Muscle layer of duodenum (tissue), 2 donors: ENCODE measurements around the gene PLK5.

ENCODE experiments used
- H3K27ac ChIP-seq: one replicate; pipeline ENCODE4 v1.7.0; 2013; ENCODE audit warnings: mild to moderate bottlenecking, low read length
- H3K27me3 ChIP-seq: one replicate; pipeline ENCODE4 v1.7.0; 2013; ENCODE audit warnings: low read depth, mild to moderate bottlenecking, control low read depth, low read length
- H3K36me3 ChIP-seq, 2 donors: one replicate each; pipeline ENCODE4 v1.7.0; 2013; ENCODE audit warnings: low read length in 2 of 2, control low read depth in 1 of 2, mild to moderate bottlenecking in 1 of 2; ENCODE audit not compliant: insufficient read depth in 2 of 2, control insufficient read depth in 1 of 2
- H3K4me1 ChIP-seq, 2 donors: one replicate each; pipeline ENCODE4 v1.7.0; 2013; ENCODE audit warnings: low read length in 2 of 2, mild to moderate bottlenecking in 2 of 2, control low read depth in 1 of 2, moderate library complexity in 1 of 2; ENCODE audit not compliant: insufficient read depth in 2 of 2, control insufficient read depth in 1 of 2
- H3K4me3 ChIP-seq, 2 donors: one replicate each; pipeline ENCODE4 v1.7.0; 2013; ENCODE audit warnings: low read length in 2 of 2, low read depth in 1 of 2, mild to moderate bottlenecking in 1 of 2
- H3K9me3 ChIP-seq, 2 donors: one replicate each; pipeline ENCODE4 v1.7.0; 2013; ENCODE audit warnings: low read length in 2 of 2, control low read depth in 1 of 2, mild to moderate bottlenecking in 1 of 2; ENCODE audit not compliant: control insufficient read depth in 1 of 2
- donor health status: healthy.

Gene PLK5

DNA sequence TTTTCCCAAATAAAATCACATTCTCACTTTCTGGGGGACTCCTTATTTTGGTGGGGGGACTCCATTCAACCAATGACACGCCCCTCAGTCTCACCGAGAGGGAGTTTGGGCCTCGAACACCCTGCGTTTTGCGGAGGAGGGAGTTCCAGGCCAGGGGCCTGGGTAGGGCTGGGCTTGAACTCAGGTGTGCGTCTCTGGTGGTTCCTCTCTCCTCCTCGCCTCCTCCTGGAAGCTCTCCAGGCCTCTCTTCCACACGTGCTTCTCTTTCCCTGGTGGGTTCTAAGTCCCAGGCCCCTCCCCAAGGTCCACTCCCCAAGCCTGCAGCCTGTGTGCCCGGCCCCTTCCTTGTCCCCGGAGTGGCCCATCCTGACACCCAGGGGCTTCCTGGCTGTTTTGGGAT lies 29.5 kb downstream of the PLK5 start:
- H3K27ac ChIP-seq, result no peak overlapping the region
- no peak overlapping the region for H3K4me3 ChIP-seq
- H3K4me1 ChIP-seq, result no peaks in the 10 kb centered on the region
- H3K27me3 ChIP-seq, result no peaks in the 10 kb centered on the region
- peaks cover 0 to 5% of the 10 kb centered on the region in 2 donors for H3K36me3 ChIP-seq
- no peaks in the 10 kb centered on the region for H3K9me3 ChIP-seq

DNA sequence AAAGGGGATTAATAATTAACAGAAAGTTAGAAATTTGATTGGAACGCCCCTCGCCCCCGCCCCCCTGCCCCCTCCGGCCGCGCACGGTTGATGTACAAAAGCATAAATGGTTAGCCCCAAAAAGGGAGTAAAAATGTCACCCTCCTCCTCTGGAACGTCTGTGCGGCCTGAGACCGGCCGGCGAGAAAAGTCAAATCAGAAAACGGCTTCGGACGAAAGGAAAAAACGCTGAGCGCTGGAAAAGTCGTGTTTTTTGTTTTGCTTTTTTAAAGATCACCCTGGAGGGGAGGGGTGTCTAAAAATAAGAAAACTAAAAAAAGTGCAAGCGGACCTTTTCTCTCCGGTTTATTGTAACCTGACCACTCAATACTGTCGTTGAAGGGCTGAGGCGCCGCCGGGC lies 31.1 kb downstream of the PLK5 start:
- Histone ChIP-seq H3K4me3 (no peak overlapping the region), H3K27me3 (no peaks in the 10 kb centered on the region), H3K9me3 (no peaks in the 10 kb centered on the region), H3K27ac (no peak overlapping the region), H3K36me3 (peaks cover 0 to 5% of the 10 kb centered on the region in 2 donors), H3K4me1 (no peaks in the 10 kb centered on the region)

DNA sequence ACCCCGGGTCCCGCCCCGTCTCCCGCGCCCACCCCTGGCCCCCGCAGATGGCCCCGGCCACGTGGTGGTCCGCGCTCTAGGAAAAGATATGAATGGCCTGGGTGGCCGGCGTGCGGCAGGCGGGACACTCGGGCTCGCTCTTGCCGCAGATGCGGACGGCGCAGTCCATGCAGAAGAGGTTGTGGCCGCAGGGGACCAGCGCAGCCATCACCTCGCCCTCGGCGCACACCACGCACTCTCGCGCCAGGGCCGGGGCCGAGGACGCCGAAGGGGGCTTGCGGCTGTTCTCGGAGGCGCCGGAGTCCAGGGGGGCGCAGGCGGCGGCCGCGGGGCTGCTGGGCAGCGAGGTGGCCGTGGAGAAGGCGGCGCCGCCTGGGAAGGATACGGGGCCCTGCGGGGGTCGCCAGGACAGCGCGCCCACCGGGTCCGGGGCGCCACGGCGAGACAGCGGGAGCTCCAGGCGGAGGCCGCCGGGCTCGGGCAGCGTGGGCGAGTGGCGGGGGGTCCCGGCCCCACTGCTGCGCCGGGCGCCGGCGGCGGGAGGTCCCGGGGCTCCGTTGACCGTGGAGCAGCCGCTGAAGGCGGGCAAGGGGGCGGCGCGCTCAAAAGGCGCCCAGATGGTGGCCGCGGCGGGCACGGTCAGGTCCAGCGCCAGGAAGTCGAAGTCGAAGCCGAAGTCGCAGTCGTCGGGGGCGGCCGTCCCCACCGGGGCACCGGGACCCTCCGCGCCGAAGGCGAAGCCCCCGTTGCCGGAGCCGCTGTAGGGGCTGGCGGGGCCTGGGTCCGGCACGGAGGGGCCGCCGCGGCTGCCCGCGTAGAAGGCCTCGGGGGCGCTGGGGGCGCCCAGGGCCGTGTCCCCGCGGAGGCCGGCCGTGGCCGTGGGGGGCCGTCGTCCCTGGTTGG lies 31.9 kb downstream of the PLK5 start:
- Histone ChIP-seq H3K9me3 (no peaks in the 10 kb centered on the region), H3K4me3 (no peak overlapping the region), H3K36me3 (peaks cover 0 to 5% of the 10 kb centered on the region in 2 donors), H3K27me3 (no peaks in the 10 kb centered on the region), H3K27ac (no peak overlapping the region), H3K4me1 (no peaks in the 10 kb centered on the region)

DNA sequence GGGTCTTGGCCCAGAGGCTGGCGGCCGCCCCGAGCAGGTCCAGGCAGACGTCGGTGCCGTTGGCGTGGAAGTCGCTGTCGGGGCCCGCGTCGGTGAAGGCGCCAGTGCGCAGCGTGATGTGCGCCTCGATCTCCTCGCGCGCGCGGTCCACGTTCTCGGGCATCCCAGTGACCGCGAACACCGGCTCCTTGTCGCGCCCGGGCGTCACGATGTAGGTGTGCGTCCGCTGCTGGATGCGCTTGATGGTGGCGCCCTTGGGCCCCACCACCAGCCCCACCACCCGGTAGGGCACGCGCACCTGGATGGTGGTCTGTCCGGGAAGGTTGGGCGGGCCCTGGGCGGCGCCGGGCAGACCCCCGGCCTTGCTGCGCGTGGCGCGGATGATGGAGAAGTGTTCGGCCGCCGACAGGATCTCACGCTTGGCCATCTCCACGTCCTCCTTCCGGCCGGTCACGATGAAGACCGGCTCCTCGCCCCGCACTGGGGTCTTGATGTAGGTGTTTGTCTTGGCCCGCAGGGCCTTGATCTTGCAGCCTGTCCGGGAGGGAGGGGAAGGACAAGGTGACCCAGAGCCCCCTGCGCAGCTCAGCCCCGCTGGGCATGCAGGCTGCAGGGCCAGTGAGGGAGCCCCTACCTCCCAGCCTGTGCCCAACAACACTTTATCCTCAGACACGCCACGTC lies 32.7 kb downstream of the PLK5 start:
- H3K9me3 ChIP-seq, result no peaks in the 10 kb centered on the region
- H3K36me3 ChIP-seq, result peaks cover 0 to 5% of the 10 kb centered on the region in 2 donors
- H3K27me3 ChIP-seq, result no peaks in the 10 kb centered on the region
- H3K4me1 ChIP-seq, result no peaks in the 10 kb centered on the region
- no peak overlapping the region for H3K4me3 ChIP-seq
- no peak overlapping the region for H3K27ac ChIP-seq

DNA sequence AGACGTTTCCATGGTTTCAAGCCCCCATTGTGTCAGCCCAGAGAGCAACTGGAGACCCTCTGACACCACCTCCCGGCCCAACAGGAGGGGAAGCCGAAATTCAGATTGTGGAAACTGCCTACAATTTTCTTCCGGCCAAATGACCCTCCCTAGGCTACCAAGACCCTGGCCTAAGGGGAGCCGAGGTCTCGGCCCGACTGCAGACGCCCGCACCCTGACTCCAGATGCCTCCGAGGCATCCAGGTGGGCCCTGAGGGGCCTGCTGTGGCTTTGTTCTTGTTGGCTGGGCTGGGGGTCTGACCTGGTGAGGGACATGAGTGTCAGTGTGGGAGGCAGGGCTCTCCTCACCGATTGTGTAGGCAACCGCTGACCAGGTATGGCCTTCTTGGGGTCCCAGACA lies 34.7 kb downstream of the PLK5 start:
- H3K4me1 ChIP-seq, result no peaks in the 10 kb centered on the region
- no peaks in the 10 kb centered on the region for H3K27me3 ChIP-seq
- H3K27ac ChIP-seq, result no peak overlapping the region

DNA sequence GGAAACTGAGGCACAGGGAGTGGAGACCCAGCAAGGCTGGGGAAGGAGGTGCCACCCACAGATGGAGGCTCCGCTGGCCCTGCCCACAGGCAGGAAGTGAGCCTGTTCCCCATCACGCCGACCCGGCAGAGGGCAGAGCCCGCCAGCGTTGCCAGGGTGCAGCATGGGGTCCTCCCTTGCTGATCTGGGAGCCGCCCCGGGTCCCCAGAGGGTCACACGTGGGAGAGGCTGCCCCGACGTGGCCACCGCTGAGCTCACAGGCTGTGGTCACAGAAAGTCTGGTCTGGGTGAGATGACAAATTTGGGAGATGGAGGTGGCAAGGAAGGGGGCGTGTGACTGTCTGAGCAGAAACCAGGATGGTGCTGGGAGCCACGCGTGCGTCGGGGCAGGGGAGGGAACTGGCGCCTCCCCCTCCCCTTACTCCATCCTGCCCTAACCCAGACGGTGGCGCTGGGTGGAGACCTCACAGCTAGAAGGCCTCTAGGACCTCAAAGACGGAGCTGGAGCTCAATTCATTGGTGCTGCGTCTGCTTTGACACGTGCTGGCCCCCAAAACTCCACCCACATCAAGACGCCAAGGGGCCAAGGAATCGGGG lies 36.5 kb downstream of the PLK5 start:
- Histone ChIP-seq H3K4me1 (no peaks in the 10 kb centered on the region), H3K27me3 (no peaks in the 10 kb centered on the region), H3K27ac (no peak overlapping the region), H3K4me3 (no peak overlapping the region), H3K36me3 (peaks cover 0 to 5% of the 10 kb centered on the region in 2 donors), H3K9me3 (no peaks in the 10 kb centered on the region)

More for the DNA sequence above, 34.7 kb downstream of the PLK5 start:
- Histone ChIP-seq H3K9me3 (no peaks in the 10 kb centered on the region), H3K36me3 (peaks cover 0 to 5% of the 10 kb centered on the region in 2 donors), H3K4me3 (no peak overlapping the region)

DNA sequence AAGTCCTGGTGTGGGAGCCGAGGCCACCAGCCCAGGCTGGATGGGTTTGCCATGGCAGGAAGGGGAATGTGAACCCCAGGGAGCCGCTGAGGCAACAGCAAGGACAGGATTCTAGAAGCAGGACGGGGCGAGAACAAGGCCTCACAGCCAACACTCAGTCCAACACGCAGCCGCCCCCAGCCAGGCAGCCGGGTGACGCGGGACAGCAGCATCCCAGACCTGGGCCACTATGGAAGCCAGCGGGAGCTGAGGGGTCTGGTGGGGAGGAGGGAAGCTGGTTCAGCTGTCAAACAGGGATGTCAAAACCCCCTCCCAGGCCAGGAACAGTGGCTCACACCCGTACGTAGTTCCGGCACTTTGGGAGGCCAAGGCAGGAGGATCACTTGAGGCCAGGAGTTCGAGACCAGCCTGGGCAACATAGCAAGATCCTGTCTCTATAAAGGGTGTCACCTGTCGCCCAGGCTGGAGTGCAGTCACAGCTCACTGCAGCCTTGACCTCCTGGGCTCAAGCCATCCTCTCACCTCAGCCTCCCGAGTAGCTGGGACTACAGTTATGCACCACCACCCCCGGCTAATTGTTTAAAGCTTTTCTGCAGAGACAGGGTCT lies 37.5 kb downstream of the PLK5 start:
- H3K27ac ChIP-seq, result no peak overlapping the region
- peaks cover 0 to 8% of the 10 kb centered on the region in 2 donors for H3K4me1 ChIP-seq
- no peak overlapping the region for H3K4me3 ChIP-seq
- peaks cover 0 to 3% of the 10 kb centered on the region in 2 donors for H3K36me3 ChIP-seq
- no peaks in the 10 kb centered on the region for H3K27me3 ChIP-seq
- no peaks in the 10 kb centered on the region for H3K9me3 ChIP-seq

DNA sequence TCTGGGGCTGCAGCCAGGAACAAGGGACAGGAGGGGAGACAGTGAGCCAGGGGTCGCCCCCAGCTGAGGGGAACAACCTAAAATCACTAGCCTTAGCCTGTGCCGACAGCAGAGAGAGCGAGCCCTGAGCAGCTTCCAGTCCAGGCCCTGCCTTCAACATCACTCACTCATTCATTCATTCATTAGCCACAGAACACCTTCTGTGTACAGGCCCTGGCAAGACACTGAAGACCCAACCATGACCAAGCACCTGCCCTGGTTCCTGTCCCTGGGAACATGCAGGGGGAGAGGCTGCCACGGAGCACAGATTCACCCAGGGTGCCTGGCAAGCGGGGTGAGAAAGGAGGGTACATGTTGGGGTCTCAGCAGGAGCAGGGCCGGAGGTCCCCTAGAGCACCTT lies 39.4 kb downstream of the PLK5 start:
- Histone ChIP-seq H3K27me3 (no peaks in the 10 kb centered on the region), H3K9me3 (no peaks in the 10 kb centered on the region), H3K27ac (no peak overlapping the region), H3K36me3 (no peaks in the 10 kb centered on the region), H3K4me1 (peaks cover 0 to 9% of the 10 kb centered on the region in 2 donors), H3K4me3 (no peak overlapping the region)

DNA sequence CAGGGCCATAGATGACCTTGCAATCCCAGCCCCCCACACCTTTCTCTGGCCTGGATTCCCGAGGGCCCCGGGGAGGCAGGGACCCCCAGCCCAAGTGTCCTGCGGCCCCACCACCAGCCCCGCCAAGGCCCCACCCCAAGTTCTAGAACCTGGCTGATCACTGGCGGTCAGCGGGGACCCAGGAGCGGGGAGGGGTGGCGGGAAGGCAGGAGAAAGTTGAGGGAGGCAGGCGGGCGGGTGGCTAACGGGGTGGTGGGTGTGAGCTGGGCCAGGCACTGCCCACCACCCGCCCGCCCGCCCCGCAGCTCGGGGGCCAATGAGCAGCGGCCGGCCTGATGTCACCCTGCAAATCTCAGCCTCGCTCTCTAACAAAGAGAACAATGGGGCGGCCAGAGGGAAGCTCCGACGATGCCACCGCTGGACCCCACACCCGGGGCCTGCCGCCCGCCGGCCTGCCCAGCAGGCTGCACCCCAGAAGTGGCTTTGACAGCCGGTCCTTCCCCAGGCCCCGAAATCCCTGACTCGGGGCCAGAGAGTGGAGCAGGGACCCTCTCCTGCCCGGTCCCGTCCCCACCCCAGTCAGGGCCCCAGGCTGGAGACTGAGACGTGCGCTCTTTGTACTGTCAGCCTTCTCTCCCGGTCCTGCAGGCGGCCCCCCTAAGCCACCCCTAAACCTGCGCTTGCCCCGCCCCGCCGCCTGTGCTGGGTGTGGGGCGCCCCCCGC lies 42.7 kb downstream of the PLK5 start:
- H3K4me1 ChIP-seq, result peaks cover 0 to 13% of the 10 kb centered on the region in 2 donors
- peak overlapping the region in 1 of 2 donors; percentile 76 for H3K4me3 ChIP-seq
- H3K27ac ChIP-seq, result no peak overlapping the region
- no peaks in the 10 kb centered on the region for H3K27me3 ChIP-seq
- no peaks in the 10 kb centered on the region for H3K36me3 ChIP-seq
- no peaks in the 10 kb centered on the region for H3K9me3 ChIP-seq

DNA sequence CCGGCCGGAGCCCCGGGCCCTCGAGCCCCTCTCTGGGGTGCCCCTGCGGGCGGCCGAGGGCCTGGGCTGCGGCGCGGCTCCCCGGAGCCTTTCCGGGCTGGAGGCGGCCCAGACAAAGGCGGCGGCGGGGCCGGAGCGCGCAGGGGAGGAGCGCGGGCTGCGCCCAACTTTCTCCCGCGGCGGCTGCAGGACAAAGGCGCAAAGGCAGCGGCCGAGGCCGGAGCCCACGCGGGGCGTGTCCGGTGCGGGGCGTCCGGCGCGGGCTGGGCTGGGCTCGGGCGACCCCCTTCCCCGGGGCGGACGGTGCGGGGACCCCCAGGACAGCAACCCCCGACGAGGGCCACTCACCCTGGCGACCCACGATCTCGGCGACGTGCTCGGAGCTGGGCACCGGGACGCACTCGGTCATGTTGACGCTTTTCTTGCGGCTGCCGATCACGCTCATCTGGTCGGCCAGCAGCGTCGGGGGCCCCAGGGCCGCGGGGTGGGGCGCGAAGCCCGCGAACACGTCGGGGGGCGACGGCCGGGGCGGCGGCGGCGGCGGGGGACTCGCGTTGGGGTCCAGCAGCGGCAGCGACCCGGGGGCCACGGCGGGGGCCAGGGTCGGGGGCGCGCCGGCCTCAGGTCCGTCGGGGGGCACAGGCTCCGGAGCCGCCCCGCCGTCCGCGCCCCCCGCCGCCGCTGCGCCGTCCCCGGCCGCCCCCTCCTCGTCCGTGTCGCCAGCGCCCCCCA lies 43.4 kb downstream of the PLK5 start:
- Histone ChIP-seq H3K27me3 (no peaks in the 10 kb centered on the region), H3K4me3 (peak overlapping the region in 1 of 2 donors; percentile 76), H3K36me3 (no peaks in the 10 kb centered on the region), H3K9me3 (no peaks in the 10 kb centered on the region), H3K4me1 (peaks cover 0 to 13% of the 10 kb centered on the region in 2 donors), H3K27ac (no peak overlapping the region)
